NCI-H510A treated with DMSO at 0.1 percent for 48 hours (cell line): ENCODE measurements around the gene TLE1.
"Not testable (repeated sequence)": the region's sequence is repeated elsewhere in the genome, so short reads cannot be mapped to it uniquely, and the experiment has no call there.

Source experiments
- DNase-seq: peaks from one replicate; lab custom pipeline; 2025; lab: John Stamatoyannopoulos, UW

TLE1 gene

DNA sequence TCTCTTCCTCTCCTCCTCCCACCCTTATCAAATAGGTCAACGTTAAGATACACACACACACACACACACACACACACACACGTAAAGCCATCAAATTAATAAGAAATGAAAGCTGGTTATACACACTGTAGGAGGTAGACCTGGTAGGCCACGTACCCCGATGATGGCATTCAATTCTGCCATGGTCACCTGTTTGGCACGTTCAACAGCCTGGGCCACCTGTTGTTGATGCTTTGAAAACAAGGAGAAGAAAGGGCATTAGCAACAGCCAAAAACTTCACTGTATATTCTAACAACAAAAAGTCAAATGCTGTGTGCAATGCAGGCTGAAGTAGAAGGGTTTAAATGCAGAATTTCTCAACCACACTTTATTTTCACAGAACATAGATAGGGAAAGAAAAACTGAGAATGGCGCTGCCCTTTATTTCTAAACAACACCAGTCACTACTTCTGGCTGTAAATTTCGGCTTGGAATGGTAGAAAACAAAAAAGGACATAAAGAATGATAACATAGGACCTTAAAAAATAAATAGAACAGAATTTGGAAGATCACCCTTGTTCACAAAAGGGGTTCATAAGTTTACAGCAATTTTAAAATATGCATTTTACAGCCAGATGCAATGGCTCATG lies 37.2 kb downstream of the TLE1 start:
- no peak for DNase-seq

DNA sequence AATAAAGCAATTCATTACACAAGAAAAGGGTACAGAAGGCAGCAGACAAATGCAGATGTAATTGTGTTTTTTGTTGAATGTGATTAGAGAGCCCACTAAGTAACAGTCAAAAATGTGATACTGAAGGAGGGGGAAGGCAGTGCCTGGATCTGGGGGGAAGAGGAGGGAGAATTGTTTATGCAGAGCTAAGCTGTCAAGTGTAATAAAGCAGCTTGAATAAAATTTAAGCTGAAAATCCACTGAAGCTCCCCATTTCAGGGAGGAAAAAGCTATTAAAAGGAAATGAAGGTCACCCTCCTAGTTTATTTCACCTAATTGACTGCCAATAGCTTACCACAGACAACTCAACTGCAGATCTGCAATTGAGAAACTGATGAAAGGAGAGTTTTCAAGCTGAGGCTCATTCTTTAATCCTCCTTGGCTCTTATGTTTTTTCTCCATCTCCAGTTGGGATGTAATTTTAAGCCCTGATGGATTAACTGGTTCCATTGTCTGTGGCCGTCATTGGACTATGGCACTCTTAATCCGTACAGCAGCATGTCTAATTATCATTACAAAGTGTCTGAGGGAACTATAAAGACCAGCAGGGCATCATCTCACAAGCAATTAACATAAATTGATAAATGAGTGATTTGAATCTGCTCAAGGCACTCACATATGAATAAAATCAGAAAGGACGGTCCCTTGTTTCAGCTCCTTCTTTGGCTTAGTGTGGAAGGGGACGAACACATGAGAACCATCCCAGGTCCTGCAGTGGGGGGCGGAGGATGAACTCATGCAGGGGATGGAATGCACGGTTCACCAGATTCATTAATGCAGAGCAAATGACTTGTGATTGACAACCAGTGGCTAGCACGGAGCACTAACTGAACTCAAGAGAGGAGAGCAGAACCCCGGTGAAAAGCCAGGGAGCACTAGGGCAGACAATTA lies 38.5 kb downstream of the TLE1 start:
- DNase-seq: no peak

DNA sequence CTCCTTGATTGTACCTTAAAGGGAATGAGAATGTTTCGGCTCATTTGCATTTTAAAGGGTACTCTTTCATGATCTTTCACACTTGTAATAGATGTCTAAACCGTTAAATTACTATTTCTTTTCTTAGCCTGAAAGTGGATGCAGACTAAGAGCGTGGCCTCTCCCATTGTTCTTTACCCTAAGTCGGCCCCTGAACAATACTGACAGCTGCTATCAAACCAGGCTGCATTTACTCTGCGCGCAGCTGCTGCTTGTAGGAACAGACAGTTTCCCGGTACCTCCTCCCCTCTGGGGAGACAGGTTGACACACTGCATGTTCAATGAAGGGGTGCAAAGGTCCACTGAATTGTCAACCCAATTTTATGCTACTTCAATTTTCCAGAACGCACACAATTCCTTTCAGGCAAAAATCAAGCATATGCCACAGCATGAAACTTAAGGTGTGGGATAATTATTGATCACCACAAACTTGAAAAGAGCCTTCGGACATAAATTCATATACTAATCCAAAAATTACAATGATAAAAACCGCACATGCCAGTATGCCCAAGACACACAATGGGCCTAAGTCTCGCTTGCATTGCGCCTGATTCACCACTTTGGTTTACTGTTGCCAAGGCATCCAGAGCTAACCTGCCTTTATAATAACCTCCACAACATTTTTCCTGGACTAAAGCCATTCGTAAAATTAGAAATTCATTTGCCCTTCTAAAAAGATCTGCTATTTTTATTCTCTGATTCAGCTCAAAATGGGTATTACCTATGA lies 39.7 kb downstream of the TLE1 start:
- DNase-seq: no peak

DNA sequence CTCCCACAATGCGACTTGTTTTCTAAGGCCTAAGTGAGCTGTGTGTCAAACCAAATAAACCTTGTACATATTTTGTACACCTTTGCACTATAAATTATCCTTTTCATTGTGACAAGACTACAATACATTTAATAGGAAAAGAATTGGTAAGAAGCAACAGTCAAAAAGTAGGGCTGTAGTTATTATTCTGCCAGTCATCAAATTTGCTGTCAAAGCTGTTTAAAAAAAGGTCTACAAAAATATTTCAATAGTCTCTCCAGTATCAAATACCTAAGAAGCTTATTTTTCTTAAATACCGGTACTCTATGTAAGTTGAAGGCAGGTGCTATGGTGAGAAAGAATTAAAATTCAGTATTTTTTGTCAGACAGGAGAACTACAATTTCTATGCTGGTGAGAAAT lies 40.5 kb downstream of the TLE1 start:
- DNase-seq: no peak

DNA sequence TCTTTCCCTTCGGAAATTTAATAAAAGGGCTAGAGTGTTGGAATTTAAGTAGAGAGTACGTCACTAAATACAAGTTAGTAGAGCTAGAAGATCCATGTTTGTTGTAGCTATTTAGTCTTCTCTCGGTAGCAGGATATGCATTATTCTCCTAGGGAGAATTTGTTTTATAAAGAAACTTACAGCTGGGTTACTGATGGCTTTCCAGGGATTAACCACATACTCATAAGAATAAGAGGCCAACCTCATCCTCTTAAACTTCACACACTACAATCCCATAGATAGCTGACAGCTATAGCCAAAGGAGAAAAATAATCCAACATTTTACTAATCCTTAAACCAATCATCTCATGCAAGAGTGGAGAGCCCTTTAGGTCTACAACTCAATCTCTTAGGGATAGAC lies 43.0 kb downstream of the TLE1 start:
- no peak for DNase-seq

DNA sequence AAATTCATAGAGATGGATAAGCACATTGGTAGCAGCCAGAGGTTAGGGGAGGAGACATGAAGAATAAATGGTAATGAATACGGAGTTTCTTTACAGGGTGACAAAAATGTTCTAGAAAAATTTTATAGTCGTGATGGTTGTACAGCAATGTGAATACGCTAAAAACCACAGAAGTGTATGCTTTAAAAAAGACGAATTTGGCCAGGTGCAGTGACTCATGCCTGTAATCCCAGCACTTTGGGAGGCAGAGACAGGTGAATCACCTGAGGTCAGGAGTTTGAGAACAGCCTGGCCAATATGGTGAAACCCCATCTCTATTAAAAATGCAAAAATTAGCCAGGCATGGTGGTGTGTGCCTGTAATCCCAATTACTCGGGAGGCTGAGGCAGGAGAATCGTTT lies 44.8 kb downstream of the TLE1 start:
- DNase-seq: not testable (repeated sequence)

DNA sequence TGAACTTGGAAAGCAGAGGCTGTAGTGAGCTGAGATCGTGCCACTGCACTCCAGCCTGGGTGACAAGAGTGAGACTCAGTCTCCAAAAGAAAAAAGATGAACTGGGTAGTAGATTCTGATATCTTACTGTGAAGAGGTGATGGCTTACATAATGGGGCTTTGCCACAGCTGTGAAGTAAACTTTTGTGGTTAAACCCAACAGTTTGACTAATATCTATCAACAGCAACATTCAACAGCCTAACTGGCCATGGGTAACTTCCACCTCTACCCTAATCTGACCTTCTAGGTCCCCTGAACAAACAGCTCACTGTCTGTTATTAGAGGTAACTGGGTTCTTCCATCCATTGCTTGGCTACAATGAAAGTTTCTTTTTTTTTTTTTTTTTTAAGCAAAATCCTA lies 52.1 kb downstream of the TLE1 start:
- DNase-seq: no peak

DNA sequence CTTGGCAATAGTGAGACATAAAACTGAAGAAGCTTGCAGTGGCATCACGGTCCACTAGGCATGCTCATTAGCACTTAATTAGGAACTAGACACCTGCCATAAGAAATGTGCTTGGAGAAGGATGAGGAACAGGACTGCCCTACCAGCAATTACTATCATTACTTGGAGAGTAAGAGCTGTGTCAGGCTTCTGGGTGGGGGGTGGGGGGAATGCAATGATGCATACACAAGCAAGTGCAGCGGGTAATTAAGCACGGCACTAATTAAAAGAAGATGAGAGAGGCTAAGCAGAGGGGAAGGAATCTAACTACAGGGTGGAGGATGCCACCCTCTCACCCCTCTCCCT lies 53.1 kb downstream of the TLE1 start:
- DNase-seq: no peak

DNA sequence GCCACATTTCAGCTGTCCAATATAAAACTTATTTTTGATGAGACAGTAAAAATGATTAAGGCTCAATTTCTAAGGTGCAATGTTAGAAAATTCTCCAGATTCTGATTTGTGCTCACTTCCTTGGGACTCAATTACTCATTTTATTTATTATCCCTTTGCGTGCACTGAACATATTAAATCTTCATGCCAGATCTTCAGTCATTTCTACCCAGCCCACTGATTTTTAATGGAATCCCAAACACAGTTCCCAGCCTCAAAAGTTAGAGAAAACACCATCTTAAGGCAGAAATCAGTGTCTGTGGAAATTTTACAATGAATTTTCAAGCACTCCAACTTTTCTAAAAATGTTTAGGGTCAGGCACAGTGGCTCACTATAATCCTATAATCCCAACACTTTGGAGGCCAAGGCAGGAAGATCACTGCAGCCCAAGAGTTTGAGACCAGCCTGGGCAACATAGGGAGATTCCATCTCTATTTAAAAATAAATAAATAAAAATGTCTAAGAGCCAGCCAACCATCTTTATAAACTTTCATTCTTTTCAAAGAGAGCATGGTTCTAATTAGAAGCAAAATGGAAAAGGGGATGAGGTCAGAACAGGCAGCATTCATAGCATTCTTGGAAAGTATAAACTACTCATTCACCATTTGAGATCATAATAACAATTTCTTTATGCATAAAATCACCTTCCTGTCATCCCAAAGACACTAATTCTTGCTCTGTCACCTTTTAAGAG lies 53.7 kb downstream of the TLE1 start:
- DNase-seq: no peak

DNA sequence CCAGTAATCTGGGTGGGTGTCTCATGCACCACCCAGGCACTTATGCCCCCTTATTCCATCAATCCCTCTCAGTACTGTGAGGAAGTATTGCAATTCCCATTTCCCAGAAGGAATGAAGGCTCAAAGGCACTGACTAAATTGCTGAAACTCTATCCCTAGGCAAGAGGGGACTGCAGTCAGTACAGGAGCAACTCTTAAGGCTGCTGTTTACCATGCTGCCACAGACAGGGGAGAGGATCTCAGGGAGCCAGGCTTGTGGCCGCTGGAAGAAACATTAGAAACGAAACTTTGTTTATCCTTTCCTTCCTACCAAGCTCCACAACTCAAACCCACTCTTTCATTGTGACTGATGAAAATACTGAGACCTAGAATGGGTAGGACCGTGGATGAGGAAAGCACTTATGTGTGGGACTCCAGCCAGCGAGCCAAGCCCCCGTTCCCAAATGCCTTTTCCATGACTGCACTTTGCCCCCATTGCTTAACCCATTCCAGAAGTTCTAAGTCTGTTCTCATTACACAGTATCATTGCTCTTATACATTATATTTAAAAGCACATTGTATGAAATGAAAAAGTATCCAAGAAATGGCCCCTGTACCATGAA lies 54.3 kb downstream of the TLE1 start:
- DNase-seq: no peak

DNA sequence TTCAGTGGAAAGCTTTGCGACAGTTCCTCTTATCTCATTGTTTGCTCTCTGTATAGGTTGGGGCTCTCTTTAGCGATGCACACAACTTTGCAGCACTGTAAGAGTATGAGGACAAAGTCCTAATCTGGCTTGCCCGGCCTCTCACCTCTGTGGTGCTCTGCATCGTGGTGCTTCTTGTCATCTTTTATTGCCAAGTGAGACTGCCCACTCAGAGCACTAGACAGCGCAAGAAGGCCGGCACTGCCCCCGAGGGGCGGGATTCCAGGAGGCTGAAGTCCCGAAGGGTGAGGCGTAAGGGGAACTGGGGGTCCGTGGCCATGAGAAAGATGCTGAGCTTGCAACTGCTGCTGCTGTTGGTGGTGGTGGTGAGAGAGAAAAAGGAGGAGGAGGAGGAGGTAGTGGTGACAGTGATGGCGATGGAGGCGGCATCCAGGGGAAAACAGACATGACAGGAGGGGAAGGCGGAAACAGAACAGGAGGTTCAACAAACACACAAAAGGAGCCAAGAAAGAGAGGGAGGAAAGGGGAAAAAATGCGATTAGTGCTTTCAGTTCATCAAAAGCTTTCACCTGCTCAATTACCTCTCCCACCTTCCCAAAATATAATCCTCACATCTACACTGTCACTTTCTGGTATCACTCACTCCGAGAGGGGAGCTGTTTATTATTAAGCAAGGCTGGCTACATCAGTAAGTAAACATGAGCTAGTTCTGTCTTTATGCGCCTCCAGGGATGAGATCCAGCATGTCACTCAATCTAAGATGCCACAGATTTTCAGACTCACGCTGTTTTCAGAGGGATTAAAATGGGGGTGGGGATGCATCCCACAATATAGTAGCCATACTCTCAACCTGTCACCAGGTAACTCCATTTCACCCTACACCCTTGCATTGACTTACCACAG lies 55.1 kb downstream of the TLE1 start:
- DNase-seq: no peak

DNA sequence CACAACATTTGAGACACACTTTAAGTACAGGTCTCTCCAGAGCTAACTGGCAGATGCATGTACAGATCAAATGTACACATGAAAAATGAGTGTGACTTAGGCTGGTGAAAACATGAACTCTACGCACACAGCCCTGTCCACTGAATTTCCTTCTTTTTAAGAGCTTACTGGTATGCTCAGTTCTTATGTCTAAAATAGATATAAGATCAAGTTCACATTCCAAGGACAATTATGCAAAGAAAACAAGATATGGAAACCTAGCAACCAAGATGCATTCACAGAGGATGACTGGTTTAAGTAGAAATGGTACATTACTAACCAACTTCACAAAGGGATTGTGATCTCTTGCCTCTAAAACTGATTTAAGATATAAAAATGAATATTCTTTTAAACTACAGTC lies 56.7 kb downstream of the TLE1 start:
- no peak for DNase-seq

DNA sequence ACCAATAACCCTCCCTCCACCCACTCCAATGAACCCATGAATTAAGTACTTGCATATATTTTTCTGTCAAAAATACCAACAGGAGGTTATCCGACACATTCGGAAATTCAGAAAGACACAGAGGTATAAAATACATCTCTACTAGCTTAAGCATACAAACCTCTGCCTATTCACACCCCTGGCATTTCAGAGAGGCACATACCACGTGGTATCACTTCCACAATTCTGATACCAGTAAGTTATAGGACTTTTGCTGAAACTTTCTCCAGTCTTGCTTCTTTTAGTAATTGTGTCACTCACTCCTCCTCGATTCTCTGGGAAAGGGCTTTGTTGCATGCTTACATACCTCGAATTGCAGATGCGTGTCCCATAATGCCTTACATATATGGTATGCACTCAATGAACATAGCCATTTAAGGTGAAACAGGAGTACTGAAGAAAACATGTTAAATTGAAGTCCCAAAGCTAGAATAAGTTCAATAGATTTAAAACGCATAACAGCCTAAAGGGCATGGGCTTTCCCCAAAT lies 58.1 kb downstream of the TLE1 start:
- DNase-seq: no peak

DNA sequence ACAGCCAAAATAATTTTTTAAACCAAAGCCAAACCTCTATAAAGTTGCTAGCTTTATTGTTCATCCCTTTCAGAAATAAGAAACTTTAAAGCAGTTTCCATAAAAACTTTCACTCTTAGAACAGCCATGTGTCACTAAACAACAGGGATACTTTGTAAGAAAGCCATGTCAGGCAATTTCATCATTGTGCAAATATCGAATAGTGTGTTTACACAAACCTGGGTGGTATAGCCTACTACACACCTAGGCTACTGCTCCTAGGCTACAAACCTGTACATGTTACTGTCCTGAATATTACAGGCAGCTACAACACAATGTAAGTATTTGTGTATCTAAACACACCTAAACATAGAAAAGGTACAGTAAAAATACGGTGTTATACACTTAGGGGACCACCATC lies 59.9 kb downstream of the TLE1 start:
- no peak for DNase-seq

DNA sequence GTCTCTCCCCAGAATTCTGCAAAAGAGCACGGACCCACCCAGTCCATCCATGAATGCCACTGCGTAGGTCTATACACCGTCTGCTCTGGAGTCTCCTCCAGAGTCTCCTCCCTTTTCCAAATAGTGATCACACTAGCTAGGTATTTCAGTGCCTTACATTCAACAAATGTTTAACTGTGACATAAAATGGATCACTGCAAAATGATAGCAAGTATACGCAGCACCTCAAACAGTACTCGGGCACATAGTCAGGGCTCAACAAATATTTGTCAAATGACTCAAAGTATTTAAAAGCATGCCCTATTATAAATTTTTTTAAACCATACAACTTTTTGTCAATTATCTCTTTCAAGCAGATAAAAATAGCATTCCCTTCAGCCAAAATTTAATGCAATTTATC lies 60.5 kb downstream of the TLE1 start:
- DNase-seq: no peak

DNA sequence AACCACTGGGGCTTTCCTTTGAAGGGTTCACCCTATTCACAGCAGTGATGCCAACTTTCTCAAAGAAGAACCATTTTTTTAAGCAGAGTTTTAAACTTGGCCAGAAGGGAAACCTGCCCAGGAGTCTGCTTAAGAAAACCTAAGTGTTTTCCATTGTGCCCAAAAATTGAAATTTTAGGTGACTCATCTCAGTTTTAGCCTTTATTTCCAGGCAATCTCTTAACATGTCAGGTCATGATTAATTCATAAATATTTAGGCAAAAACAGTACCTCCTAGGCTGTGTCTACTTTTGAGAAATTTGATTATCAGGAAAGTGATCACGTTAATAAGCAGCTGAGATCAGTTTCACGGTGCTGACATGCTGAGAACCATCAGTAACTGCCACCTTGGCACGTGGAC lies 61.9 kb downstream of the TLE1 start:
- no peak for DNase-seq

DNA sequence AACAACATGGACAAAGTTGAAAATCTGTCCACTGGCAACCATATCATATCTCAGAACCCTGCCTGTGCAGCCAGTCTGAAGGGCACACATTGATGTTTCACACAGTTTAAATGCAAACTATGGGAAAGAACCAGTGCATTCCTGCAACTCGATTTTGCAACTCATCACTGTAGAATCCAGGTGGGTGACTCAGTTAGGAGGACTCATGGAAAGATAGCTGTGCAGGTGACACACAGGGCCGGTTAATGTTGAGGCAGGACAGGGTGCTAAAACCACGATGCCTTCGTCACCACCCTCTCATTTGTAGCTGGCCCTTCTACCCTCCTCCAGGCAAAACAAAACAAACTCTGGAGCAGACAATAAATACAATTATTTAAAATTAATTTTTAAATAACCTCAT lies 62.8 kb downstream of the TLE1 start:
- DNase-seq: no peak

DNA sequence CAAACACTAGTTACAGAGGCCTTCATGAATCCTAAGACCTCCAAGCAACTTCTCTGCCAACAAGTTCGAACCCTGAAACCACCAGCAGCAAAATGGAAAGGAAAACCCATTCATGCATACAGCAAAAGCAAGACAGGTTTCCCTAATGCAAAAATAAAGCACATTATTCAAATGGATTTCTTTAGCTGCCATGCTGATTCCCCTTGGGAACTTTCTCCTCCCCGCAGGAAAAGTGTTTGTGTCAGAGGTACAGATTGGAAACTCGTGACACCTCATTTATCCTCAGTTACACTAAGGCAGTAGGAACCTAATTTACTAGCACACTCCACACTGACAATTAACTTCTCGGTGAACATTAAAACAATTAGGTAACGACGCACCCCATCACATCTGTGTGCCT lies 63.4 kb downstream of the TLE1 start:
- no peak for DNase-seq

DNA sequence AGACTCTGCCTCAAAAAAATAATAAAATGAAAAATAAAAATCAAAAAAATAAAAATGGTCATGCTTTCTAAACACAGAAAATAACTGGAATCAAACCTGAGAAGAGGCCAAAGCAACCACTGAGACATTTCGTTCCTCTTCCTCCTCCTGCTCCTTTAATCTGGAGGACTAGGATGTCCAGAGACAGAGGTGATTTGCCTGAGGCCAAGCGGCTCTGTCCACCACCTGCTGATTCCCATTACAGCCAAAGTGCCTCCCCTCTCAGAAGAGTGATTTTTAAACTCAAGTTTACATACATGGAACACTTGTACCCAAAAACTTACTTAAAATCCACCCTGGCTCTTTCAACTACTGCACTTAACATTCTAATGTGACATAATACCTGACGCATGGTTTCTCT lies 65.6 kb downstream of the TLE1 start:
- DNase-seq: no peak

DNA sequence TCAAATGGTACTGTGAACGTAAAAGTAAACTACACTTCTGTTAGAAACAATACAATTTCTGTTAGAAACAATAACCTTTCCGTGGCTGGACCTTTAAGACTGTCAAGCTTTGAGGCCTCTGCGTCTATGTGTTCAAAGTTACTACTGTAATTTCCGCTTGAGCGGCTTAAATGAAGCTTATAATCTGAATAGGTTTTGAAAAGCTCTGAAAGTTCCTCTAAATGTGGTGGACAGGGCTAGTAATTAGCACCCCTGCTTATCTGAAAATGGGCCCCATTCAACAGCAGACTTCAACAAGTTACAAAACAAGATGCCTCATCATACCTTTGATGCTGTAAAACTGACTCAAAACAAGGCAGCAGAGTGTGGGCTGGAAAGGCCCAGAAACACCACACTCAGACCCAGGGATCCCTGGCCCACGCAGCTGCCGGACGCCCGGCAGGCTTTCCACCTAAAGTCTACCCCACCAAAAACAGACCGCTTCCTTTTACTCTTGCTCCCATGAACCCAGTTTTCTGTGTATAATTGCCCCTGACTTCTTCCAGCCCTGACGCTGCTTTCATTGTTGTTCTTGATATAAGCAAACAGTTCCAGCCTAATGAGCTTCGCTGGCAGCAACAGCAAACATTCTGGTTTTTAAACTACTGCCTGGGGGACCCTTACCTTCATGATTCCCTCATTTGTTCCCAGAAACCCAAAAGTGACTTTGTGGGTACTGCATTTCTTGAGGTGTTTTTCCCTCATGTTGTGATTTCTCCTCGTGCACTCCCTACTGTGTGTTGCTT lies 66.7 kb downstream of the TLE1 start:
- no peak for DNase-seq
